Mesenchymal stem cell (in vitro differentiated cells and primary cell): Measurements from ENCODE around the gene ADTRP.
"Not testable (repeated sequence)": the region's sequence is repeated elsewhere in the genome, so short reads cannot be mapped to it uniquely, and the experiment has no call there.

Source experiments
- DNase-seq: peaks from one replicate; pipeline ENCODE4 v3.0.0-alpha.2; 2013
- H2AFZ ChIP-seq: one replicate; pipeline ENCODE4 v1.6.1; 2013; ENCODE audit warnings: low read depth, mild to moderate bottlenecking, control low read depth, inconsistent platforms, low read length, moderate library complexity
- H2AK5ac ChIP-seq: 2 replicates; pipeline ENCODE4 v1.6.1; 2013; ENCODE audit warnings: low read length, moderate library complexity, mild to moderate bottlenecking, inconsistent platforms; ENCODE audit not compliant: severe bottlenecking
- H2BK120ac ChIP-seq: one replicate; pipeline ENCODE4 v1.6.1; 2013; ENCODE audit warnings: low read depth, mild to moderate bottlenecking, inconsistent platforms, low read length, moderate library complexity
- H2BK12ac ChIP-seq, 2 experiments: one replicate each; pipeline ENCODE4 v1.6.1; 2013; ENCODE audit warnings: inconsistent platforms in 2 of 2, low read length in 2 of 2, mild to moderate bottlenecking in 2 of 2, moderate library complexity in 2 of 2, control low read depth in 1 of 2
- H2BK15ac ChIP-seq: one replicate; pipeline ENCODE4 v1.6.1; 2013; ENCODE audit warnings: mild to moderate bottlenecking, low read depth, inconsistent platforms; ENCODE audit not compliant: poor library complexity, severe bottlenecking
- H2BK5ac ChIP-seq: 2 replicates; pipeline ENCODE4 v1.6.1; 2013; ENCODE audit warnings: low read depth, mild to moderate bottlenecking, low read length, control low read depth, inconsistent platforms; ENCODE audit not compliant: poor library complexity, severe bottlenecking
- H3K14ac ChIP-seq, 2 experiments: one replicate each; pipeline ENCODE4 v1.6.1; 2013; ENCODE audit warnings: inconsistent platforms in 2 of 2, low read length in 2 of 2, control low read depth in 1 of 2, mild to moderate bottlenecking in 1 of 2, moderate library complexity in 1 of 2
- H3K18ac ChIP-seq, 2 experiments: one replicate each; pipeline ENCODE4 v1.6.1; 2013; ENCODE audit warnings: inconsistent platforms in 2 of 2, low read length in 2 of 2, control low read depth in 1 of 2, low read depth in 1 of 2, mild to moderate bottlenecking in 1 of 2
- H3K23ac ChIP-seq, 2 experiments: one replicate each; pipeline ENCODE4 v1.6.1; 2013; ENCODE audit warnings: inconsistent platforms in 2 of 2, low read length in 2 of 2, mild to moderate bottlenecking in 2 of 2, moderate library complexity in 2 of 2, control low read depth in 1 of 2
- H3K27ac ChIP-seq: 2 replicates; pipeline ENCODE4 v1.5.1; 2013; ENCODE audit warnings: mild to moderate bottlenecking, moderate library complexity, low read length, control low read depth, inconsistent platforms; ENCODE audit not compliant: poor library complexity, severe bottlenecking
- H3K27me3 ChIP-seq, 2 experiments: 2 replicates each; pipeline versions ENCODE4 v1.6.1 to v1.7.0; 2013; ENCODE audit warnings: low read length in 2 of 2, mild to moderate bottlenecking in 2 of 2, moderate library complexity in 2 of 2, control low read depth in 1 of 2, inconsistent platforms in 1 of 2; ENCODE audit not compliant: control insufficient read depth in 1 of 2, insufficient read depth in 1 of 2
- H3K36me3 ChIP-seq, 2 experiments: 2 replicates each; pipeline versions ENCODE4 v1.6.1 to v1.7.0; 2013; ENCODE audit warnings: low read length in 2 of 2, control low read depth in 1 of 2, inconsistent platforms in 1 of 2, low read depth in 1 of 2, mild to moderate bottlenecking in 1 of 2; ENCODE audit not compliant: insufficient read depth in 2 of 2, control insufficient read depth in 1 of 2
- H3K4ac ChIP-seq, 2 experiments: one replicate each; pipeline ENCODE4 v1.6.1; 2013; ENCODE audit warnings: inconsistent platforms in 2 of 2, low read length in 2 of 2, mild to moderate bottlenecking in 2 of 2, moderate library complexity in 2 of 2, control low read depth in 1 of 2, low read depth in 1 of 2
- H3K4me1 ChIP-seq: 2 replicates; pipeline ENCODE4 v1.6.1; 2013; ENCODE audit warnings: low read depth, low read length, control low read depth; ENCODE audit not compliant: control insufficient read depth, insufficient read depth
- H3K4me2 ChIP-seq: 2 replicates; pipeline ENCODE4 v1.6.1; 2013; ENCODE audit warnings: low read length, mild to moderate bottlenecking, inconsistent platforms; ENCODE audit not compliant: poor library complexity, severe bottlenecking
- H3K4me3 ChIP-seq, 2 experiments: 2 replicates each; pipeline versions ENCODE4 v1.5.1 to v1.7.0; 2013; ENCODE audit warnings: low read length in 2 of 2, mild to moderate bottlenecking in 2 of 2, control low read depth in 1 of 2, low read depth in 1 of 2; ENCODE audit not compliant: insufficient read depth in 1 of 2
- H3K79me1 ChIP-seq: replicated peaks from 2 replicates; pipeline ENCODE4 v1.6.1; 2013; ENCODE audit warnings: mild to moderate bottlenecking, control low read depth, low read length, inconsistent platforms; ENCODE audit not compliant: poor library complexity, severe bottlenecking
- H3K9ac ChIP-seq: 2 replicates; pipeline ENCODE4 v1.7.0; 2013; ENCODE audit warnings: mild to moderate bottlenecking, low read length, moderate library complexity
- H3K9me3 ChIP-seq: 2 replicates; pipeline ENCODE4 v1.7.0; 2013; ENCODE audit warnings: mild to moderate bottlenecking, low read length; ENCODE audit not compliant: control insufficient read depth
- H4K8ac ChIP-seq: one replicate; pipeline ENCODE4 v1.6.1; 2013; ENCODE audit warnings: inconsistent platforms, mild to moderate bottlenecking, low read length, moderate library complexity
- H4K91ac ChIP-seq: one replicate; pipeline ENCODE4 v1.6.1; 2013; ENCODE audit warnings: mild to moderate bottlenecking, low read length, inconsistent platforms
- WGBS: methylation state at CpG from one replicate; pipeline ENCODE4 v1.1.7; 2013; ENCODE audit warnings: mixed read lengths; 5-methylcytosine and 5-hydroxymethylcytosine counted together

Gene ADTRP

GRCh38 chr6:11804135-11804534, 25.5 kb upstream of the ADTRP start:
- 90% methylated on average over 6 of the region's 6 CpGs for WGBS
- no peak overlapping the region for H4K8ac ChIP-seq
- H3K4me2 ChIP-seq, result no peak overlapping the region

GRCh38 chr6:11803591-11803971, 25.0 kb upstream of the ADTRP start:
- no peak overlapping the region for H4K8ac ChIP-seq
- WGBS, result 91% methylated on average over 2 of the region's 2 CpGs
- no peak overlapping the region for H3K4me3 ChIP-seq
- H3K4me2 ChIP-seq, result no peak overlapping the region
- H2BK120ac ChIP-seq, result no peak overlapping the region
- no peak overlapping the region for H4K91ac ChIP-seq
- H3K9me3 ChIP-seq, result no peaks in the 10 kb centered on the region
- no peaks in the 10 kb centered on the region for H3K27me3 ChIP-seq
- no peaks in the 10 kb centered on the region for H3K36me3 ChIP-seq
- no peak overlapping the region for H2AFZ ChIP-seq
- no peak overlapping the region for H2BK12ac ChIP-seq
- no peak for DNase-seq
- no peak overlapping the region for H2BK5ac ChIP-seq
- no peak overlapping the region for H3K18ac ChIP-seq
- no peaks in the 10 kb centered on the region for H3K79me1 ChIP-seq
- peaks cover 2% of the 10 kb centered on the region for H3K4me1 ChIP-seq
- H3K14ac ChIP-seq, result no peak overlapping the region
- H2BK15ac ChIP-seq, result no peak overlapping the region
- H3K4ac ChIP-seq, result no peak overlapping the region
- no peak overlapping the region for H3K27ac ChIP-seq
- no peak overlapping the region for H3K23ac ChIP-seq
- H3K9ac ChIP-seq, result no peak overlapping the region
- no peak overlapping the region for H2AK5ac ChIP-seq

More at GRCh38 chr6:11804135-11804534, 25.5 kb upstream of the ADTRP start:
- H3K18ac ChIP-seq, result no peak overlapping the region
- H2AFZ ChIP-seq, result no peak overlapping the region
- H3K9ac ChIP-seq, result no peak overlapping the region
- no peak overlapping the region for H2BK12ac ChIP-seq
- no peaks in the 10 kb centered on the region for H3K9me3 ChIP-seq
- no peak overlapping the region for H2BK15ac ChIP-seq
- no peaks in the 10 kb centered on the region for H3K79me1 ChIP-seq
- H3K4me3 ChIP-seq, result no peak overlapping the region
- H3K27ac ChIP-seq, result no peak overlapping the region
- H3K23ac ChIP-seq, result no peak overlapping the region
- H3K14ac ChIP-seq, result no peak overlapping the region
- no peak overlapping the region for H4K91ac ChIP-seq
- no peak overlapping the region for H2BK5ac ChIP-seq
- no peaks in the 10 kb centered on the region for H3K36me3 ChIP-seq
- no peak overlapping the region for H3K4ac ChIP-seq
- peaks cover 2% of the 10 kb centered on the region for H3K4me1 ChIP-seq
- no peaks in the 10 kb centered on the region for H3K27me3 ChIP-seq
- no peak overlapping the region for H2AK5ac ChIP-seq
- no peak overlapping the region for H2BK120ac ChIP-seq
- peak; percentile 20 for DNase-seq

DNA sequence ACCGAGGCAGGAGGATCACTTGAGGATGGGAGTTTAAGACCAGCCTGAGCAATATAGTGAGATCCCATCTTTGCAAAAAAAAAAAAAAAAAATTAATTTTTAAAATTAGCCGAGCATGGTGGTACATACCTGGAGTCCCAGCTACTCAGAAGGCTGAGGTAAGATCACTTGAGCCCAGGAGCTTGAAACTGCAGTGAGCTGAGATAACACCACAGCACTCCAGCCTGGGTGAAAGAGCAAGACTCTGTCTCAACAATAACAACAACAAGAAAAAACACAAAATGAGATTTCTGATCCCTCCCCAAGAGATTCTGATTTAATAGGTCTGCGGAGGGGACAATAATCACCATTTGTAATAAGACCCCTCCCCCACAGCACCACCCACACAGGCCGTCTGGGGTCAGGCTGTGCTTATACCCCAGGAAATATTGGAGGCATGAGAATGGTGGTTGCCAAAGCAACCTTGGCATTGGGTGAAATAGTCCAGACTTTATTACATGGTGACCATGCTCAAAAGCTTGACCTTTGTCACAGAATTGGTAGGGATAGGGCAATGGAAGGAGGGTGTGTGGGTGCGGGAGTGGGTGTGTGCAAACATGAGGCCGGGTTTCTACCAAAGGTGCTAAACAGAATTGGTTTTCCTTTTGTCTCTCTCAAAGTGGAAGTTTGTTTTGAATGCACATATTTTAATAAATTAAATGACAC, 24.4 kb upstream of the ADTRP start:
- no peak overlapping the region for H3K4me3 ChIP-seq
- H2BK120ac ChIP-seq, result no peak overlapping the region
- H3K4ac ChIP-seq, result no peak overlapping the region
- H2BK12ac ChIP-seq, result peak overlapping the region in 1 of 2 experiments; percentile 84
- H3K79me1 ChIP-seq, result no peaks in the 10 kb centered on the region
- H3K18ac ChIP-seq, result no peak overlapping the region
- H2BK15ac ChIP-seq, result no peak overlapping the region
- H2AK5ac ChIP-seq, result peak overlapping the region; percentile 13
- no peak overlapping the region for H4K8ac ChIP-seq
- H3K9me3 ChIP-seq, result no peaks in the 10 kb centered on the region
- no peak overlapping the region for H3K23ac ChIP-seq
- H3K4me1 ChIP-seq, result peaks cover 2% of the 10 kb centered on the region
- H3K27ac ChIP-seq, result no peak overlapping the region
- peak overlapping the region in 1 of 2 experiments; percentile 64 for H3K14ac ChIP-seq
- no peak overlapping the region for H2BK5ac ChIP-seq
- no peak overlapping the region for H2AFZ ChIP-seq
- 91% methylated on average over 5 of the region's 6 CpGs for WGBS
- H3K4me2 ChIP-seq, result no peak overlapping the region
- no peaks in the 10 kb centered on the region for H3K36me3 ChIP-seq
- H3K9ac ChIP-seq, result no peak overlapping the region
- DNase-seq, result no peak
- no peak overlapping the region for H4K91ac ChIP-seq
- H3K27me3 ChIP-seq, result no peaks in the 10 kb centered on the region

- not testable (repeated sequence) for H2BK120ac ChIP-seq, H2BK15ac ChIP-seq, H3K18ac ChIP-seq, H4K8ac ChIP-seq, DNase-seq, H4K91ac ChIP-seq, H3K23ac ChIP-seq, H2AFZ ChIP-seq, H3K27me3 ChIP-seq, H2BK5ac ChIP-seq, H3K9me3 ChIP-seq, H3K36me3 ChIP-seq, H3K4me1 ChIP-seq, H3K27ac ChIP-seq, H3K4ac ChIP-seq, H3K4me3 ChIP-seq, H3K4me2 ChIP-seq, H3K14ac ChIP-seq, H3K79me1 ChIP-seq, H2BK12ac ChIP-seq, H3K9ac ChIP-seq, H2AK5ac ChIP-seq
- WGBS, result 100% methylated on average over 1 of the region's 1 CpG
Observed at GRCh38 chr6:11800531-11800930, 21.9 kb upstream of the ADTRP start.
